Effector memory CD8-positive, alpha-beta T cell (primary cell): Measurements from ENCODE around the gene SERPINB10.
"Not testable (repeated sequence)": the region's sequence is repeated elsewhere in the genome, so short reads cannot be mapped to it uniquely, and the experiment has no call there.

ENCODE experiments used
- ATAC-seq: fragments of 150-1000 bp; cut with Tn5 transposase; replicated peaks from 2 replicates; pipeline ENCODE4 v1.10.0; 2021; ENCODE audit warnings: mild to moderate bottlenecking, moderate library complexity
- DNase-seq, 3 experiments: peaks; one replicate each; pipeline ENCODE4 v3.0.0; 2021
- H3K27ac Mint-ChIP-seq, 2 donors: one replicate each; pipeline ENCODE4 v1.8.0; 2022; ENCODE audit warnings: mild to moderate bottlenecking in 2 of 2, mixed read lengths in 2 of 2, moderate library complexity in 2 of 2
- H3K27me3 Mint-ChIP-seq, 2 donors: one replicate each; pipeline ENCODE4 v1.8.0; 2022; ENCODE audit warnings: mixed read lengths in 2 of 2
- H3K36me3 Mint-ChIP-seq: one replicate; pipeline ENCODE4 v1.8.0; 2022; ENCODE audit warnings: mild to moderate bottlenecking, moderate library complexity, mixed read lengths; ENCODE audit not compliant: insufficient read depth
- H3K4me1 Mint-ChIP-seq, 2 donors: one replicate each; pipeline ENCODE4 v1.8.0; 2022; ENCODE audit warnings: low read depth in 2 of 2, mixed read lengths in 2 of 2
- H3K4me3 Mint-ChIP-seq, 2 donors: one replicate each; pipeline ENCODE4 v1.8.0; 2022; ENCODE audit warnings: mild to moderate bottlenecking in 2 of 2, mixed read lengths in 2 of 2, moderate library complexity in 2 of 2
- H3K9me3 Mint-ChIP-seq, 2 donors: one replicate each; pipeline ENCODE4 v1.8.0; 2022; ENCODE audit warnings: mixed read lengths in 2 of 2

Gene SERPINB10

GRCh38 chr18:63903851-63904570 is 3.7 kb upstream of the SERPINB10 start:
- Mint-ChIP-seq H3K4me3 (no peak overlapping the region), H3K36me3 (no peaks in the 10 kb centered on the region), H3K9me3 (no peaks in the 10 kb centered on the region), H3K27ac (no peak overlapping the region), H3K4me1 (no peaks in the 10 kb centered on the region), H3K27me3 (peaks cover 11 to 43% of the 10 kb centered on the region in 2 donors)
- DNase-seq (no peak), ATAC-seq (no peak)

DNA sequence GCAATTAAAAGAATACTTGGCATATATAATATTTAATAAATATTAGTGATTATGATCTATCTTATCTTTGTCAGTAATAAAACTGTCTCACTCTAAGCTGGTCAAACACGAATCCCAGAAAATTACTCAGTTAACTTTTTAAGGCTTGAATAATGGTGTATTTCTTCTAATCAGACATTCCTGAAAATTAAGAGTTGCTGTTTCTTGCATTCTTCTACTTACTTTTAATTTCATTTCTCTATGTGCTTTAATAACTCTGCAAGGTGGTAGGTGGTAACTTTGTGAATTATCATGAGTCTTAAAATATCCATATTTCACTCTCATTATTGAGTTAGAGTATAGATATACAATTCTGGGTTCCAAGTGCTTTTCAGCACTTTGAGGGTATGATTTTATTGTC is 3.1 kb upstream of the SERPINB10 start:
- Mint-ChIP-seq H3K27ac (no peak overlapping the region), H3K36me3 (no peaks in the 10 kb centered on the region), H3K9me3 (no peaks in the 10 kb centered on the region), H3K4me3 (no peak overlapping the region), H3K4me1 (no peaks in the 10 kb centered on the region), H3K27me3 (peaks cover 11 to 43% of the 10 kb centered on the region in 2 donors)
- no peak for DNase-seq
- ATAC-seq, result no peak

DNA sequence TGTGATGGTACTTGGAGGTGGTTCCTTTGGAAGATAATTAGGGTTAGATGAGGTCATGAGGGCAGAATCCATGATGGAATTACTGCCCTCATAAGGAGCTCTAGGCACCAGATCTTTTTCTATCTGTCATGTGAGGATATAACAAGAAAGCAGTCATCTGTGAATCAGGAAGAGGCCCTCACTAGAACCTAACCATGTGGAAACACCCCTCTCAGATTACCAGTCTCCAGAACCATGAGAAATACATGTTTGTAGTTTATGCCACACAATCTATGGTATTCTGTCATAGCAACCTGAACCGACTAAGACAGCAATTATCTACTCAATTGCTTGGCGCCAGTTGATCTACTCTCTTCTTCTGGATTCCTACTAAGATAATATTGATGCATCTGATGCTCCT is 2.4 kb upstream of the SERPINB10 start:
- ATAC-seq (no peak), DNase-seq (no peak)
- H3K27me3 Mint-ChIP-seq, result peaks cover 11 to 43% of the 10 kb centered on the region in 2 donors
- no peaks in the 10 kb centered on the region for H3K36me3 Mint-ChIP-seq
- no peak overlapping the region for H3K27ac Mint-ChIP-seq
- H3K4me3 Mint-ChIP-seq, result no peak overlapping the region
- no peaks in the 10 kb centered on the region for H3K9me3 Mint-ChIP-seq
- no peaks in the 10 kb centered on the region for H3K4me1 Mint-ChIP-seq

- Mint-ChIP-seq H3K36me3 (no peaks in the 10 kb centered on the region), H3K4me1 (no peaks in the 10 kb centered on the region), H3K27me3 (peaks cover 14 to 47% of the 10 kb centered on the region in 2 donors), H3K9me3 (no peaks in the 10 kb centered on the region), H3K27ac (no peak overlapping the region), H3K4me3 (no peak overlapping the region)
- DNase-seq (no peak), ATAC-seq (no peak)
These were observed 1.7 kb upstream of the SERPINB10 start for GRCh38 chr18:63906056-63906455.

DNA sequence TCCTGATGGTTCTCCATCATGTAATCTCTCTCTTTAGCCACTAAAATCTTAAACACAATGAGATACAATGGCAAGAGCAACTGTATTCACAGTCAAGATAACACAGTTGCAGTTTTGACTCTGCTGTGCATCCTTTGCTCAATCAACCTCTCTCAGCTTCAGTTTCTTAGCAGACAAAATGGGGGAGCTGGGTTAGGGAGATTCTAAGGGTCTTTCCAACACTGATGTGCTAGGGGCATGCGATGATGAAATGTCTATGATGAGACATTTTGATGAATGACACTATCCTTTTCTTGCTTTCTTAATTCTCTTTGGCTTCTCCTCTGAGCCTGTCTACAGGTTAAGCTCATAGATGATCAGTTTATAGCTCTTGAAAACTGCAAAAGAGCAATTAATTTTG is 1.1 kb downstream of the SERPINB10 start:
- H3K4me1 Mint-ChIP-seq, result no peaks in the 10 kb centered on the region
- no peaks in the 10 kb centered on the region for H3K9me3 Mint-ChIP-seq
- DNase-seq (no peak), ATAC-seq (no peak)
- H3K36me3 Mint-ChIP-seq, result no peaks in the 10 kb centered on the region
- peaks cover 38 to 62% of the 10 kb centered on the region in 2 donors for H3K27me3 Mint-ChIP-seq
- no peak overlapping the region for H3K27ac Mint-ChIP-seq
- H3K4me3 Mint-ChIP-seq, result no peak overlapping the region

DNA sequence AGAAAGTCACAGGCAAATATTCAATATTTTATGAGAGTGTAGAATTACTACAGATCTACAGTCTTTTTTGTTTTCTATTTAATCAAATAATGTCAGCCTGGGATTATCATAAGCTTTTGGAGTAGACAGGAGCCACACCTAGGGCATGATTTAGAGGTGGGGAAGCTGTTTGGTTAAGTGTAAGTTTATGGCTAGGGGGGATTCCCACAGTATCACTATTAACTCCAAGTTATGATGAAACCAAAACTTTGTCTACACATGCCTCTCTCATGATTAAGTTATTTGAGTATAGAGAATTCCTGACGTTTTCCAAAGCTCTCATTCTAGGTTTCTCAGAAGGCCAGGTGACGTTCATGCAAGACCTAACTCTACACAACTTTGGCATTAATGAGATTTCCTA is 2.1 kb downstream of the SERPINB10 start:
- H3K36me3 Mint-ChIP-seq, result no peaks in the 10 kb centered on the region
- no peak overlapping the region for H3K27ac Mint-ChIP-seq
- no peak overlapping the region for H3K4me3 Mint-ChIP-seq
- DNase-seq (no peak), ATAC-seq (no peak)
- peaks cover 43 to 66% of the 10 kb centered on the region in 2 donors for H3K27me3 Mint-ChIP-seq
- no peaks in the 10 kb centered on the region for H3K4me1 Mint-ChIP-seq
- H3K9me3 Mint-ChIP-seq, result no peaks in the 10 kb centered on the region

DNA sequence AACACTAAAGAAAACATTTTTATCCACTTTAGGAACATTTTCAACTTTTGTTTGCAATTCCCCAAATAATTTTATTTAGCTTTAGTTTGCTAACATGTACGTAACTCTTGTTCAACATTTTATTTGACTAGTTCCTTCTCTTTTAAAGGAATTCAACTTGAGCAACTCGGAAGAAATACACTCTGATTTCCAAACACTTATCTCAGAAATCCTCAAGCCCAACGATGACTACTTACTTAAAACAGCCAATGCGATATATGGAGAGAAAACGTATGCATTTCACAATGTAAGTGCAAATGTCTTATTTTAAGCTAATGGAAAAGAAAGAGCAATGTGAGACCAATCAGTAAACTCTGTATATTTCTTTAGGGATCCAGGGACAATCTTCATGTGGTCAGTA is 10.1 kb downstream of the SERPINB10 start:
- DNase-seq, result no peak

DNA sequence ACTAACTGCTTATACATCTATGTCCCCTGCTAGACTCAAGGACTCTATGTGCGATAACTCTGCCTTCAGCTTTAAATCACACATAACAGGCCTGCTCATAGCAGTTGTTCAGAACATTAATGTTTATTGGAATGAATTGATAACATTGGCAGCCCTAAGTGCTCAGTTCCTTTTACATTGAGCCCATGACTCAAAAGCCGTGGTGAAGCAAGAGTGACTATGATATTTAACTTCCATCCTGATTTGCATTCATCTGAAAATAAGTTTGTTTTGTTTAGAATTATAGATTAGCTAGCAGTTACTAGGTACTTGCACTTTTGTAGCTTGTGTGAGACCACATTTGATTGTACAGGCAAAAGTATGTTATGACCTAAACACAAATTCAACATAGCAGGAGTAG is 14.3 kb downstream of the SERPINB10 start:
- ATAC-seq, result no peak
- Mint-ChIP-seq H3K4me1 (no peaks in the 10 kb centered on the region), H3K27ac (no peak overlapping the region), H3K36me3 (no peaks in the 10 kb centered on the region), H3K4me3 (no peak overlapping the region), H3K27me3 (peaks cover 53 to 64% of the 10 kb centered on the region in 2 donors), H3K9me3 (no peaks in the 10 kb centered on the region)
- DNase-seq, result no peak

More for the DNA sequence above, 10.1 kb downstream of the SERPINB10 start:
- no peaks in the 10 kb centered on the region for H3K9me3 Mint-ChIP-seq
- no peaks in the 10 kb centered on the region for H3K36me3 Mint-ChIP-seq
- no peak overlapping the region for H3K27ac Mint-ChIP-seq
- H3K4me1 Mint-ChIP-seq, result no peaks in the 10 kb centered on the region
- H3K27me3 Mint-ChIP-seq, result peaks cover 48 to 54% of the 10 kb centered on the region in 2 donors
- no peak overlapping the region for H3K4me3 Mint-ChIP-seq
- no peak for ATAC-seq

GRCh38 chr18:63924551-63924950 is 16.8 kb downstream of the SERPINB10 start:
- Mint-ChIP-seq H3K27ac (no peak overlapping the region), H3K27me3 (peaks cover 40 to 55% of the 10 kb centered on the region in 2 donors), H3K36me3 (no peaks in the 10 kb centered on the region), H3K9me3 (no peaks in the 10 kb centered on the region), H3K4me3 (no peak overlapping the region), H3K4me1 (no peaks in the 10 kb centered on the region)
- DNase-seq (no peak), ATAC-seq (no peak)

DNA sequence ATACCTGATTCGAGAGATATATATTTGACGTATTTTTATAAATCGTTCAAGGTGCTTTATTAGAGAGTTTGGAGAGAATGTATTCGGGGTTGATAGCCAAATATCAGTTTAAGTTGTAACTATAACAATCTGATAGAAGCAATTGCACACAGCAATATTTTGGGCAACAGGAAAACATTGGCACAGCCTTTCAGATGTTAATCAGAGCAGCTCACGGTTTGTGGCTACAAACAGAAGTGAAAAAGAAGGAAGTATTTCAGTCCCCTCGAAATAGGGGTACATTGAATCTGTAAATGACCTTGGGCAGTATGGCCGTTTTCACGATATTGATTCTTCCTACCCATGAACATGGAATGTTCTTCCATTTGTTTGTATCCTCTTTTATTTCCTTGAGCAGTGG is 20.6 kb downstream of the SERPINB10 start:
- no peak overlapping the region for H3K27ac Mint-ChIP-seq
- H3K36me3 Mint-ChIP-seq, result no peaks in the 10 kb centered on the region
- peaks cover 38 to 40% of the 10 kb centered on the region in 2 donors for H3K27me3 Mint-ChIP-seq
- ATAC-seq, result no peak
- no peaks in the 10 kb centered on the region for H3K4me1 Mint-ChIP-seq
- no peaks in the 10 kb centered on the region for H3K9me3 Mint-ChIP-seq
- no peak for DNase-seq
- no peak overlapping the region for H3K4me3 Mint-ChIP-seq

- not testable (repeated sequence) for H3K36me3 Mint-ChIP-seq, DNase-seq, ATAC-seq, H3K4me1 Mint-ChIP-seq, H3K4me3 Mint-ChIP-seq, H3K27ac Mint-ChIP-seq, H3K9me3 Mint-ChIP-seq
- H3K27me3 Mint-ChIP-seq, result peaks cover 32 to 33% of the 10 kb centered on the region in 2 donors
These were observed 21.6 kb downstream of the SERPINB10 start for GRCh38 chr18:63929369-63929768.

GRCh38 chr18:63930773-63931354 is 23.1 kb downstream of the SERPINB10 start:
- ATAC-seq, result no peak
- Mint-ChIP-seq H3K4me1 (no peaks in the 10 kb centered on the region), H3K4me3 (no peak overlapping the region), H3K27ac (no peak overlapping the region), H3K27me3 (peaks cover 18 to 24% of the 10 kb centered on the region in 2 donors), H3K36me3 (no peaks in the 10 kb centered on the region), H3K9me3 (no peaks in the 10 kb centered on the region)
- DNase-seq, result no peak

DNA sequence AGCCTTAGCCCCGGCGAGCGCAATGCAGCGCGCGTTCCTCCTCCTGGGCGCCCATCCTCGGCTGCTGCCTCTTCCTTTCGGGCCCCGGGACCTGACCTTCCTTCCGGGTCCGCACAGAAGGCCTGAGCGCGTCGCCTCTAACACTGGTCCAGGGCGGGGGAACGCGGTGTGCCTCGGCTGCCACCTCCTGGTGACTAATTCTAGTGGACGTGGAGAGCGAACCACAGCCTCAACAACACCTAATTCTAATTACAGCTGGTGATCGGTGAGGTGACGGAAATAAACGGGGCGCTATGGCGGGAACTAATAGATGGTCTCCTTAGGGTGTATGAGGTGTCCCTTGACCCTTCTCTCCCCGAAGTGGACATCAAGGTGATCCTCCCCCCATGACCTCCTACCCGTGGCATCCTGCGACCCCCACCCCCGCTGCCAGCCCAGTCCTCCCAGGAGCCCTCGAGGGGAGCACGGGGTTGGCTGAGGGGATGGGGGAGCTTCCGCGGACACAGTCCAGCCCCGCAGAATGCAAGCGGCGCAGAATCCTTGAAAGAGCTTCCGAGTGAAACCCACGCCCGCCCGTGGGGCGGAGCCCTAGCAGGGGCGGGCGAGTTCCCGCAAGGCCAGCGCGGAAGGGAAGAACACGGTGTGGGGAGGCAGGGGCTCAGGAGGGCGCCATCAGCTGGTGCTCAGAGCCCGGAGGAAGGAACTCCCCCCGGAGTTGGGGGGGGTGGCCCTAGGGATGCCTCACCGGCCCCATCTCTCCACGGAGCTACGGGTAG is 28.6 kb downstream of the SERPINB10 start:
- ATAC-seq, result peak; percentile 89
- DNase-seq, result peak; percentile 41 to 44 (median 44)
- Mint-ChIP-seq H3K9me3 (no peaks in the 10 kb centered on the region), H3K36me3 (no peaks in the 10 kb centered on the region), H3K4me1 (peaks cover 3 to 4% of the 10 kb centered on the region in 2 donors), H3K27me3 (peaks cover 12 to 17% of the 10 kb centered on the region in 2 donors), H3K4me3 (no peak overlapping the region), H3K27ac (no peak overlapping the region)
